HepG2 (cell line): ENCODE results near the gene CORO7. TPM values are rescaled to one million over a fixed set of nuclear protein-coding genes. Genes with fewer than 3 reads are reported as not detected.

ENCODE experiments used
- ATAC-seq: fragments of 200-7000 bp; cut with Tn5 transposase; 3 replicates; pipeline ENCODE4 v1.9.1; 2020; ENCODE audit warnings: mild to moderate bottlenecking, moderate library complexity
- BruUV-seq: library from RNA; stranded (reverse); fragments of 400-500 nt; replicated peaks from 2 replicates; lab custom pipeline; 2021; lab: Mats Ljungman, UMichigan
- CTCF ChIA-PET: fragments of 300-600 bp; formaldehyde crosslinking; extraction: SDS; loops from one replicate; lab custom pipeline; 2021; ENCODE audit warnings: low total read pairs, inconsistent platforms, low intra/inter-chr PET ratio; lab: Yijun Ruan, JAX
- POLR2A ChIA-PET: fragments of 350-600 bp; sonication (Branson Sonifier 250); formaldehyde crosslinking; loops from one replicate; lab custom pipeline; 2020; ENCODE audit warnings: antibody characterized with exemption, inconsistent platforms; lab: Yijun Ruan, JAX
- DNase-seq: peaks from one replicate; pipeline ENCODE4 v3.0.0-alpha.2; 2015; ENCODE audit warnings: low spot score
- FAIRE-seq: peaks from 3 replicates; lab custom pipeline; 2011; peaks lifted over from hg19 to GRCh38; lab: Jason Lieb, UNC
- H2AFZ ChIP-seq: one replicate; pipeline ENCODE4 v1.6.1; 2011; ENCODE audit warnings: low read length, inconsistent platforms
- H3K27ac ChIP-seq: fragments of 300-600 bp; 3 replicates; pipeline ENCODE4 v1.8.0; 2011; ENCODE audit warnings: mixed run types, mild to moderate bottlenecking, mixed read lengths, low read length, inconsistent platforms; ENCODE audit not compliant: insufficient read depth; ENCODE audit errors: extremely low read length
- H3K27me3 ChIP-seq, 2 experiments: fragments of 200-600 bp in 1 of 2; 2 replicates in 1 of 2; 3 replicates in 1 of 2; pipeline versions ENCODE4 v1.6.0 to v1.8.0; 2011; ENCODE audit warnings: low read length in 2 of 2, mild to moderate bottlenecking in 2 of 2, moderate library complexity in 2 of 2, inconsistent platforms in 1 of 2; ENCODE audit not compliant: insufficient read depth in 2 of 2, control insufficient read depth in 1 of 2
- H3K36me3 ChIP-seq, 2 experiments: fragments of 200-600 bp in 1 of 2; replicated peaks in 1 of 2; 2 replicates in 1 of 2; 3 replicates in 1 of 2; pipeline versions ENCODE4 v1.5.1 to v1.8.0; 2011; ENCODE audit warnings: low read length in 2 of 2, inconsistent platforms in 1 of 2; ENCODE audit not compliant: insufficient read depth in 2 of 2, control insufficient read depth in 1 of 2
- H3K4me1 ChIP-seq: 2 replicates; pipeline ENCODE4 v1.5.1; 2012; ENCODE audit warnings: low read length, inconsistent platforms; ENCODE audit not compliant: insufficient read depth
- H3K4me2 ChIP-seq: 2 replicates; pipeline ENCODE4 v1.6.0; 2011; ENCODE audit warnings: low read depth, low read length, inconsistent platforms
- H3K4me3 ChIP-seq, 3 experiments: fragments of 200-600 bp in 1 of 3; sonication (generic), shearing (Covaris generic) in 1 of 3; replicated peaks in 1 of 3; 2 replicates each; pipeline ENCODE4 v1.5.1; 2011 to 2016; ENCODE audit warnings: low read length in 3 of 3, inconsistent platforms in 2 of 3, low read depth in 2 of 3, mild to moderate bottlenecking in 2 of 3, control low read depth in 1 of 3, mixed read lengths in 1 of 3; ENCODE audit not compliant: insufficient read depth in 1 of 3
- H3K79me2 ChIP-seq: one replicate; pipeline ENCODE4 v1.6.1; 2011; ENCODE audit warnings: low read length, inconsistent platforms; ENCODE audit not compliant: insufficient read depth
- H3K9ac ChIP-seq: 2 replicates; pipeline ENCODE4 v1.6.0; 2011; ENCODE audit warnings: mild to moderate bottlenecking, low read depth, low read length, inconsistent platforms; ENCODE audit not compliant: insufficient read depth
- H3K9me3 ChIP-seq: 2 replicates; pipeline ENCODE4 v1.5.1; 2012; ENCODE audit warnings: mild to moderate bottlenecking, low read length
- H4K20me1 ChIP-seq: 2 replicates; pipeline ENCODE4 v1.6.0; 2011; ENCODE audit warnings: inconsistent platforms, mild to moderate bottlenecking, low read length, moderate library complexity; ENCODE audit not compliant: insufficient read depth
- AKAP8 ChIP-seq: sonication (generic); formaldehyde crosslinking; IDR thresholded peaks from 2 replicates; pipeline ENCODE4 v1.5.1; 2020; ENCODE audit warnings: mild to moderate bottlenecking, missing genetic modification reagents
- HNRNPL ChIP-seq: fragments of 200-400 bp; formaldehyde crosslinking; IDR thresholded peaks from 2 replicates; pipeline ENCODE4 v1.6.1; 2017; ENCODE audit warnings: mild to moderate bottlenecking, low read depth, low read length
- HOXA5 ChIP-seq: sonication (generic); formaldehyde crosslinking; IDR thresholded peaks from 2 replicates; pipeline ENCODE4 v1.4.0; 2020; ENCODE audit warnings: missing genetic modification reagents
- KDM6A ChIP-seq: IDR thresholded peaks from 2 replicates; pipeline ENCODE4 v1.6.1; 2016; ENCODE audit warnings: low read depth
- MAFK ChIP-seq, 2 experiments: IDR thresholded peaks in 1 of 2; conservative IDR thresholded peaks in 1 of 2; 2 replicates each; pipeline ENCODE4 v1.6.1; 2011; ENCODE audit warnings: improper control_type of control experiment in 2 of 2, low read length in 2 of 2
- MIER2 ChIP-seq: IDR thresholded peaks from 2 replicates; pipeline ENCODE4 v1.6.1; 2016; ENCODE audit warnings: missing biosample characterization, missing genetic modification reagents
- PLRG1 ChIP-seq: fragments of 450-650 bp; conservative IDR thresholded peaks from 2 replicates; pipeline ENCODE4 v1.6.1; 2016
- REXO4 ChIP-seq: sonication (generic); formaldehyde crosslinking; IDR thresholded peaks from 2 replicates; pipeline ENCODE4 v1.8.0; 2022; ENCODE audit warnings: missing genetic modification reagents, mild to moderate bottlenecking, borderline replicate concordance
- ZNF143 ChIP-seq: sonication (generic); formaldehyde crosslinking; IDR thresholded peaks from 2 replicates; pipeline ENCODE4 v1.4.0; 2020; ENCODE audit warnings: missing genetic modification reagents
- ZNF713 ChIP-seq: sonication (generic); formaldehyde crosslinking; IDR thresholded peaks from 2 replicates; pipeline ENCODE4 v1.4.0; 2020; ENCODE audit warnings: mild to moderate bottlenecking, missing genetic modification reagents
- WGBS: methylation state at CpG from one replicate; pipeline ENCODE4 v1.1.6; 2017; ENCODE audit warnings: low lambda C conversion rate; 5-methylcytosine and 5-hydroxymethylcytosine counted together
- in situ Hi-C: cut with HindIII; loops from 2 replicates; pipeline ENCODE4 v1.10.0; 2017; ENCODE audit warnings: low pct_unique_long_range_greater_than_20kb; ENCODE audit not compliant: extremely low pct_ligation_motif_present
- intact Hi-C: fragments of 100-400 bp; cut with micrococcal nuclease; formaldehyde crosslinking; loops from one replicate; pipeline ENCODE4 v1.10.0; 2022; ENCODE audit not compliant: unreplicated experiment
- polyA plus RNA-seq, 8 experiments: library from polyadenylated mRNA; depleted of rRNA in 3 of 8; stranded (reverse) in 7 of 8; unstranded in 1 of 8; fragments of >200 nt; fragmentation: Illumina TruSeq in 4 of 8; extraction: Trizol in 4 of 8; gene quantifications; 2 replicates each; pipeline versions ENCODE4 v1.2.1 to v1.2.3, GENCODE V29; 2011 to 2016; ENCODE audit warnings: low read depth in 4 of 8, missing spikeins in 1 of 8, mixed read lengths in 1 of 8; ENCODE audit not compliant: insufficient read depth in 1 of 8
- total RNA-seq, 5 experiments: library from RNA; depleted of rRNA; stranded (reverse); fragments of >200 nt; fragmentation: Illumina TruSeq; extraction: Trizol; gene quantifications; 2 replicates each; pipeline ENCODE4 v1.2.3, GENCODE V29; 2016; ENCODE audit warnings: low read depth in 1 of 5
- TF ChIP-seq, protein P1 (sequence below), 2 experiments: IDR thresholded peaks; 2 replicates each; pipeline ENCODE4 v1.6.1; 2011 to 2012; ENCODE audit warnings: low read length in 2 of 2, borderline replicate concordance in 1 of 2, low read depth in 1 of 2, mild to moderate bottlenecking in 1 of 2, moderate library complexity in 1 of 2
- TF ChIP-seq, protein P2 (sequence below): IDR thresholded peaks from 2 replicates; pipeline ENCODE4 v1.6.1; 2016; ENCODE audit warnings: missing compliant biosample characterization, missing genetic modification reagents, borderline replicate concordance
- TF ChIP-seq, protein P3 (sequence below): IDR thresholded peaks from 2 replicates; pipeline ENCODE4 v1.6.1; 2016
- TF ChIP-seq, protein P4 (sequence below): sonication (generic); formaldehyde crosslinking; IDR thresholded peaks from 2 replicates; pipeline ENCODE4 v1.4.0; 2020; ENCODE audit warnings: mild to moderate bottlenecking, missing genetic modification reagents
- TF ChIP-seq, protein P5 (sequence below): sonication (generic); formaldehyde crosslinking; IDR thresholded peaks from 2 replicates; pipeline ENCODE4 v1.5.1; 2020; ENCODE audit warnings: missing genetic modification reagents, mild to moderate bottlenecking, borderline replicate concordance

Gene CORO7
- total and polyA plus RNA-seq, 2 of the 13 experiments (the other 11 are each of a cell fraction or from before 2014, with no cell fraction given): 9.9 to 14.3 TPM

DNA sequence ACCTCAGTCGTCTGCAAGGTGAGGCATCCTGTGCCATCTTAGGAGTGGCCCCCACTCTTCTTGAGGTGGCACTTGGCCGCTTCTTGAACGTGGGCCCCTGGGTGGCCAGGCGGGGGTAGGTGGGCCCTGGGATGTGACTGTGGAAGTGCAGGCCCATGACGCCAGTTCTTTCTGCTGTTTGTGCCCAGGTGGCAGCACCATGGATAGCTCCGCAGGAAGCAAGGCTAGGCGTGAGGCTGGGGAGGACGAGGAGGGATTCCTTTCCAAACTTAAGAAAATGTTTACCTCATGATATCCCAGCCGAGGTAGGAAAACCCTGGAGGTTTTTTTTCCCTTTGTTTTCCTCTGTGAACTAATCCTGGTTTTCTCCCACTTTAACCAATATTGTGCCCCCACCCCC lies 38.2 kb upstream of the CORO7 start:
- Histone ChIP-seq H3K79me2 (no peaks in the 10 kb centered on the region), H3K4me1 (peaks cover 19% of the 10 kb centered on the region), H3K9me3 (no peaks in the 10 kb centered on the region), H4K20me1 (no peaks in the 10 kb centered on the region), H3K36me3 (peaks cover 34 to 65% of the 10 kb centered on the region in 2 experiments; a peak in 4 of 5 replicates), H3K4me3 (no peak overlapping the region), H3K4me2 (no peak overlapping the region), H3K27ac (no peak overlapping the region), H3K9ac (no peak overlapping the region), H2AFZ (no peak overlapping the region), H3K27me3 (no peaks in the 10 kb centered on the region)
- BruUV-seq: no TSS peak
- ATAC-seq: no peak
- in situ Hi-C loops (no loop called here), intact Hi-C loops (no loop called here)
- 100% methylated on average over 5 of the region's 9 CpGs for WGBS
- no peak for FAIRE-seq
- POLR2A ChIA-PET: interaction anchor here (1.4 kb wide), 1 partner anchor 28 kb away, joined by 4 read pairs; no protein-coding TSS in a partner anchor
- DNase-seq: no peak
- CTCF ChIA-PET: no interaction called here
- TF ChIP-seq MIER2 (CRISPR knock-in tag): 0 out of 2 replicates have a peak, but pooled peaks have one; percentile 48
- TF ChIP-seq, protein P1, sequence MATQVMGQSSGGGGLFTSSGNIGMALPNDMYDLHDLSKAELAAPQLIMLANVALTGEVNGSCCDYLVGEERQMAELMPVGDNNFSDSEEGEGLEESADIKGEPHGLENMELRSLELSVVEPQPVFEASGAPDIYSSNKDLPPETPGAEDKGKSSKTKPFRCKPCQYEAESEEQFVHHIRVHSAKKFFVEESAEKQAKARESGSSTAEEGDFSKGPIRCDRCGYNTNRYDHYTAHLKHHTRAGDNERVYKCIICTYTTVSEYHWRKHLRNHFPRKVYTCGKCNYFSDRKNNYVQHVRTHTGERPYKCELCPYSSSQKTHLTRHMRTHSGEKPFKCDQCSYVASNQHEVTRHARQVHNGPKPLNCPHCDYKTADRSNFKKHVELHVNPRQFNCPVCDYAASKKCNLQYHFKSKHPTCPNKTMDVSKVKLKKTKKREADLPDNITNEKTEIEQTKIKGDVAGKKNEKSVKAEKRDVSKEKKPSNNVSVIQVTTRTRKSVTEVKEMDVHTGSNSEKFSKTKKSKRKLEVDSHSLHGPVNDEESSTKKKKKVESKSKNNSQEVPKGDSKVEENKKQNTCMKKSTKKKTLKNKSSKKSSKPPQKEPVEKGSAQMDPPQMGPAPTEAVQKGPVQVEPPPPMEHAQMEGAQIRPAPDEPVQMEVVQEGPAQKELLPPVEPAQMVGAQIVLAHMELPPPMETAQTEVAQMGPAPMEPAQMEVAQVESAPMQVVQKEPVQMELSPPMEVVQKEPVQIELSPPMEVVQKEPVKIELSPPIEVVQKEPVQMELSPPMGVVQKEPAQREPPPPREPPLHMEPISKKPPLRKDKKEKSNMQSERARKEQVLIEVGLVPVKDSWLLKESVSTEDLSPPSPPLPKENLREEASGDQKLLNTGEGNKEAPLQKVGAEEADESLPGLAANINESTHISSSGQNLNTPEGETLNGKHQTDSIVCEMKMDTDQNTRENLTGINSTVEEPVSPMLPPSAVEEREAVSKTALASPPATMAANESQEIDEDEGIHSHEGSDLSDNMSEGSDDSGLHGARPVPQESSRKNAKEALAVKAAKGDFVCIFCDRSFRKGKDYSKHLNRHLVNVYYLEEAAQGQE (IDR thresholded peaks at IDR 0.05; ENCODE audit: borderline replicate concordance in 1 of 2, low read depth in 1 of 2, low read length in 2 of 2): peak; percentile 56 to 90
- TF ChIP-seq ZNF143: no peak
- no peak for TF ChIP-seq HNRNPL
- TF ChIP-seq, protein P2, sequence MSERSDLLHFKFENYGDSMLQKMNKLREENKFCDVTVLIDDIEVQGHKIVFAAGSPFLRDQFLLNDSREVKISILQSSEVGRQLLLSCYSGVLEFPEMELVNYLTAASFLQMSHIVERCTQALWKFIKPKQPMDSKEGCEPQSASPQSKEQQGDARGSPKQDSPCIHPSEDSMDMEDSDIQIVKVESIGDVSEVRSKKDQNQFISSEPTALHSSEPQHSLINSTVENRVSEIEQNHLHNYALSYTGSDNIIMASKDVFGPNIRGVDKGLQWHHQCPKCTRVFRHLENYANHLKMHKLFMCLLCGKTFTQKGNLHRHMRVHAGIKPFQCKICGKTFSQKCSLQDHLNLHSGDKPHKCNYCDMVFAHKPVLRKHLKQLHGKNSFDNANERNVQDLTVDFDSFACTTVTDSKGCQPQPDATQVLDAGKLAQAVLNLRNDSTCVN (CRISPR knock-in tag): no peak
- no peak for TF ChIP-seq ZNF713 (CRISPR knock-in tag)
- no peak for TF ChIP-seq HOXA5 (CRISPR knock-in tag)
- no peak for TF ChIP-seq REXO4 (CRISPR knock-in tag)
- TF ChIP-seq MAFK (conservative IDR thresholded peaks at IDR 0.05 in 1 of 2, IDR thresholded peaks at IDR 0.05 in 1 of 2; ENCODE audit: low read length in 2 of 2): no peak
- TF ChIP-seq, protein P3, sequence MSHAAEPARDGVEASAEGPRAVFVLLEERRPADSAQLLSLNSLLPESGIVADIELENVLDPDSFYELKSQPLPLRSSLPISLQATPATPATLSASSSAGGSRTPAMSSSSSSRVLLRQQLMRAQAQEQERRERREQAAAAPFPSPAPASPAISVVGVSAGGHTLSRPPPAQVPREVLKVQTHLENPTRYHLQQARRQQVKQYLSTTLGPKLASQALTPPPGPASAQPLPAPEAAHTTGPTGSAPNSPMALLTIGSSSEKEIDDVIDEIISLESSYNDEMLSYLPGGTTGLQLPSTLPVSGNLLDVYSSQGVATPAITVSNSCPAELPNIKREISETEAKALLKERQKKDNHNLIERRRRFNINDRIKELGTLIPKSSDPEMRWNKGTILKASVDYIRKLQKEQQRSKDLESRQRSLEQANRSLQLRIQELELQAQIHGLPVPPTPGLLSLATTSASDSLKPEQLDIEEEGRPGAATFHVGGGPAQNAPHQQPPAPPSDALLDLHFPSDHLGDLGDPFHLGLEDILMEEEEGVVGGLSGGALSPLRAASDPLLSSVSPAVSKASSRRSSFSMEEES (CRISPR knock-in tag): no peak
- TF ChIP-seq PLRG1: no peak
- TF ChIP-seq, protein P4, sequence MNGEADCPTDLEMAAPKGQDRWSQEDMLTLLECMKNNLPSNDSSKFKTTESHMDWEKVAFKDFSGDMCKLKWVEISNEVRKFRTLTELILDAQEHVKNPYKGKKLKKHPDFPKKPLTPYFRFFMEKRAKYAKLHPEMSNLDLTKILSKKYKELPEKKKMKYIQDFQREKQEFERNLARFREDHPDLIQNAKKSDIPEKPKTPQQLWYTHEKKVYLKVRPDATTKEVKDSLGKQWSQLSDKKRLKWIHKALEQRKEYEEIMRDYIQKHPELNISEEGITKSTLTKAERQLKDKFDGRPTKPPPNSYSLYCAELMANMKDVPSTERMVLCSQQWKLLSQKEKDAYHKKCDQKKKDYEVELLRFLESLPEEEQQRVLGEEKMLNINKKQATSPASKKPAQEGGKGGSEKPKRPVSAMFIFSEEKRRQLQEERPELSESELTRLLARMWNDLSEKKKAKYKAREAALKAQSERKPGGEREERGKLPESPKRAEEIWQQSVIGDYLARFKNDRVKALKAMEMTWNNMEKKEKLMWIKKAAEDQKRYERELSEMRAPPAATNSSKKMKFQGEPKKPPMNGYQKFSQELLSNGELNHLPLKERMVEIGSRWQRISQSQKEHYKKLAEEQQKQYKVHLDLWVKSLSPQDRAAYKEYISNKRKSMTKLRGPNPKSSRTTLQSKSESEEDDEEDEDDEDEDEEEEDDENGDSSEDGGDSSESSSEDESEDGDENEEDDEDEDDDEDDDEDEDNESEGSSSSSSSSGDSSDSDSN (CRISPR knock-in tag): no peak
- TF ChIP-seq KDM6A (CRISPR knock-in tag): no peak
- TF ChIP-seq, protein P5, sequence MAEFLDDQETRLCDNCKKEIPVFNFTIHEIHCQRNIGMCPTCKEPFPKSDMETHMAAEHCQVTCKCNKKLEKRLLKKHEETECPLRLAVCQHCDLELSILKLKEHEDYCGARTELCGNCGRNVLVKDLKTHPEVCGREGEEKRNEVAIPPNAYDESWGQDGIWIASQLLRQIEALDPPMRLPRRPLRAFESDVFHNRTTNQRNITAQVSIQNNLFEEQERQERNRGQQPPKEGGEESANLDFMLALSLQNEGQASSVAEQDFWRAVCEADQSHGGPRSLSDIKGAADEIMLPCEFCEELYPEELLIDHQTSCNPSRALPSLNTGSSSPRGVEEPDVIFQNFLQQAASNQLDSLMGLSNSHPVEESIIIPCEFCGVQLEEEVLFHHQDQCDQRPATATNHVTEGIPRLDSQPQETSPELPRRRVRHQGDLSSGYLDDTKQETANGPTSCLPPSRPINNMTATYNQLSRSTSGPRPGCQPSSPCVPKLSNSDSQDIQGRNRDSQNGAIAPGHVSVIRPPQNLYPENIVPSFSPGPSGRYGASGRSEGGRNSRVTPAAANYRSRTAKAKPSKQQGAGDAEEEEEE (CRISPR knock-in tag): no peak
- TF ChIP-seq AKAP8 (CRISPR knock-in tag): no peak
